Measurements from ENCODE around the gene UBALD2. TPM values are rescaled to one million over a fixed set of nuclear protein-coding genes. Genes with fewer than 3 reads are reported as not detected.

The UBALD2 gene
- total and polyA plus RNA-seq, 2 of the 13 experiments (the other 11 are each of a cell fraction or from before 2014, with no cell fraction given): 3.3 to 89.7 TPM

- TF ChIP-seq LRRFIP1 (CRISPR knock-in tag; conservative IDR thresholded peaks at IDR 0.05) (no peak), RBM22 (optimal IDR thresholded peaks at IDR 0.05; ENCODE audit: low read length) (peak; percentile 35)
These were observed 44.3 kb downstream of the UBALD2 start (continued) for GRCh38 chr17:76309461-76309860.

- no peak overlapping the region for H3K4me2 ChIP-seq (ENCODE audit: low read depth, low read length)
- ATAC-seq (no peak), DNase-seq (ENCODE audit: low spot score) (no peak), FAIRE-seq (no peak)
- no peak overlapping the region for H2AFZ ChIP-seq (ENCODE audit: low read length)
- POLR2A ChIA-PET: interaction anchor here (0.7 kb wide), 1 partner anchor 69 kb away, joined by 3 read pairs; no protein-coding TSS in a partner anchor
- no peak overlapping the region for H3K9ac ChIP-seq (ENCODE audit: insufficient read depth, low read depth, low read length)
- H3K9me3 ChIP-seq (ENCODE audit: low read length): no peaks in the 10 kb centered on the region
- no peak overlapping the region for H3K27ac ChIP-seq (ENCODE audit: extremely low read length, insufficient read depth, low read length)
- H3K79me2 ChIP-seq (ENCODE audit: insufficient read depth, low read length): no peaks in the 10 kb centered on the region
- no peaks in the 10 kb centered on the region for H3K27me3 ChIP-seq (ENCODE audit: control insufficient read depth in 1 of 2, insufficient read depth in 2 of 2, low read length in 2 of 2)
- no peak overlapping the region for H3K4me3 ChIP-seq (replicated peaks in 1 of 3; ENCODE audit: insufficient read depth in 1 of 3, low read depth in 2 of 3, low read length in 3 of 3)
- 96% methylated on average over 9 of the region's 9 CpGs for WGBS (ENCODE audit: low lambda C conversion rate)
- in situ Hi-C loops (cut with HindIII; ENCODE audit: extremely low pct_ligation_motif_present, low pct_unique_long_range_greater_than_20kb): no loop called here
- no TSS peak for BruUV-seq (replicated peaks)
- no peaks in the 10 kb centered on the region for H3K4me1 ChIP-seq (ENCODE audit: insufficient read depth, low read length)
- no peak for TF ChIP-seq ZMYM3 (CRISPR knock-in tag; IDR thresholded peaks at IDR 0.05)
- no peak for TF ChIP-seq ZNF740 (CRISPR knock-in tag; IDR thresholded peaks at IDR 0.05)
- CTCF ChIA-PET (ENCODE audit: low intra/inter-chr PET ratio, low total read pairs): no interaction called here
- intact Hi-C loops (cut with micrococcal nuclease; ENCODE audit: unreplicated experiment): no loop called here
- no peaks in the 10 kb centered on the region; the same call in 1 of the 2 replicates for H4K20me1 ChIP-seq (ENCODE audit: insufficient read depth, low read length)
- peaks cover 26 to 70% of the 10 kb centered on the region in 2 experiments for H3K36me3 ChIP-seq (replicated peaks in 1 of 2; ENCODE audit: control insufficient read depth in 1 of 2, insufficient read depth in 2 of 2, low read length in 2 of 2)
These were observed 47.6 kb downstream of the UBALD2 start for GRCh38 chr17:76312735-76313134.

All from HepG2 (cell line).